Motor neuron (in vitro differentiated cells): ENCODE measurements around the gene DEPDC7. TPM values are rescaled to one million over a fixed set of nuclear protein-coding genes. Genes with fewer than 3 reads are reported as not detected.
"Not testable (repeated sequence)": the region's sequence is repeated elsewhere in the genome, so short reads cannot be mapped to it uniquely, and the experiment has no call there.

Experiments used
- ATAC-seq, 8 experiments: fragments of 200-7000 bp; cut with Tn5 transposase; replicated peaks in 6 of 8; 2 replicates each; pipeline ENCODE4 v1.8.0; 2021; ENCODE audit warnings: mild to moderate bottlenecking in 8 of 8, moderate library complexity in 8 of 8
- H3K27ac ChIP-seq, 2 donors: fragments of 250-450 bp; sonication (Bioruptor Pico); 2 replicates each; pipeline ENCODE4 v1.9.0; 2021; ENCODE audit warnings: antibody characterized with exemption in 2 of 2, mild to moderate bottlenecking in 2 of 2, moderate library complexity in 1 of 2
- H3K4me1 ChIP-seq, 2 donors: fragments of 250-450 bp; sonication (Bioruptor Pico); replicated peaks in 1 of 2; 2 replicates each; pipeline ENCODE4 v1.6.1; 2021; ENCODE audit warnings: antibody characterized with exemption in 2 of 2, mild to moderate bottlenecking in 2 of 2, moderate library complexity in 1 of 2
- H3K4me3 ChIP-seq, 5 donors: fragments of 250-450 bp; sonication (Bioruptor Pico); 2 replicates each; pipeline ENCODE4 v1.9.0; 2021; ENCODE audit warnings: antibody characterized with exemption in 5 of 5, mild to moderate bottlenecking in 5 of 5, moderate library complexity in 4 of 5
- WGBS, 10 experiments: fragments of 450-650 bp; shearing (Covaris generic); methylation state at CpG; one replicate each; pipeline ENCODE4 v1.0.0; 2022; 5-methylcytosine and 5-hydroxymethylcytosine counted together
- in situ Hi-C, 9 experiments: fragments of 400-800 bp; cut with MboI; loops; one replicate each; pipeline ENCODE4 v1.15.0; 2021; ENCODE audit warnings: low sequenced_read_pairs in 9 of 9, low pct_unique_long_range_greater_than_20kb in 2 of 9; ENCODE audit not compliant: unreplicated experiment in 9 of 9
- total RNA-seq, 8 experiments: library from RNA; unstranded; fragments of 300-600 nt; gene quantifications; 2 replicates each; pipeline versions ENCODE4 v1.2.3 to v1.2.4, GENCODE V29; 2022

DEPDC7 gene
- total RNA-seq, 8 experiments from 2014 or later = 1.4 to 6.0 (median 4.2) TPM

GRCh38 chr11:33028537-33028914 lies 12.8 kb downstream of the DEPDC7 start:
- in situ Hi-C loops = no loop called here
- Histone ChIP-seq H3K27ac (no peak overlapping the region), H3K4me3 (no peak overlapping the region), H3K4me1 (no peaks in the 10 kb centered on the region)
- 67 to 100% (median 100%) methylated on average over 1 to 2 of the region's 2 CpGs; no CpG with 5 or more reads in 3 of the 10 experiments for WGBS, 10 experiments
- no peak for ATAC-seq

- H3K4me1 ChIP-seq, H3K4me3 ChIP-seq, ATAC-seq, H3K27ac ChIP-seq, in situ Hi-C loops: not testable (repeated sequence)
- WGBS, 10 experiments = 60 to 100% (median 94%) methylated on average over 1 to 5 of the region's 6 CpGs; no CpG with 5 or more reads in 4 of the 10 experiments
These were observed 13.5 kb downstream of the DEPDC7 start for GRCh38 chr11:33029218-33029617.

- no peak overlapping the region for H3K27ac ChIP-seq
- H3K4me3 ChIP-seq = no peak overlapping the region
- H3K4me1 ChIP-seq = no peaks in the 10 kb centered on the region
- in situ Hi-C loops = no loop called here
- 46 to 94% (median 79%) methylated on average over 2 to 4 of the region's 4 CpGs; no CpG with 5 or more reads in 1 of the 10 experiments for WGBS, 10 experiments
- no peak for ATAC-seq
These were observed 17.8 kb downstream of the DEPDC7 start for GRCh38 chr11:33033493-33033892.

- Histone ChIP-seq H3K4me1 (no peaks in the 10 kb centered on the region), H3K4me3 (no peak overlapping the region), H3K27ac (no peak overlapping the region)
- 90 to 100% (median 100%) methylated on average over 1 of the region's 1 CpG; no CpG with 5 or more reads in 5 of the 10 experiments for WGBS, 10 experiments
- no peak for ATAC-seq
- in situ Hi-C loops = no loop called here
These were observed 19.3 kb downstream of the DEPDC7 start for GRCh38 chr11:33035011-33035410.

- peaks cover 7 to 10% of the 10 kb centered on the region in 2 donors for H3K4me1 ChIP-seq
- H3K27ac ChIP-seq = peak within 1 kb of the TSS; percentile 88 to 93
- ATAC-seq = peak; percentile 80 to 91 (median 88)
- 0 to 1% (median 0%) methylated on average over 3 to 35 of the region's 84 CpGs; no CpG with 5 or more reads in 5 of the 10 experiments for WGBS, 10 experiments
- H3K4me3 ChIP-seq = peak within 1 kb of the TSS; percentile 76 to 95 (median 86)
- in situ Hi-C loops = no loop called here
These were observed 23.8 kb downstream of the DEPDC7 start, which contains the start of gene TCP11L1 for GRCh38 chr11:33039274-33040032. Gene TCP11L1 (plus strand): TSS chr11:33039572. CDS start chr11:33043774, 4,202 bp downstream.

- 0 to 83% (median 12%) methylated on average over 1 to 19 of the region's 30 CpGs; no CpG with 5 or more reads in 1 of the 10 experiments for WGBS, 10 experiments
- peak overlapping the region; percentile 88 to 93 for H3K27ac ChIP-seq
- peak overlapping the region; percentile 76 to 95 (median 86) for H3K4me3 ChIP-seq
- peaks cover 7 to 10% of the 10 kb centered on the region in 2 donors for H3K4me1 ChIP-seq
- in situ Hi-C loops = no loop called here
- peak in 4 of 8 experiments; percentile 3 to 16 (median 6) for ATAC-seq
These were observed 24.6 kb downstream of the DEPDC7 start for GRCh38 chr11:33040033-33040861.

- 10 to 100% (median 54%) methylated on average over 1 to 4 of the region's 5 CpGs; no CpG with 5 or more reads in 2 of the 10 experiments for WGBS, 10 experiments
- no peak for ATAC-seq
- Histone ChIP-seq H3K4me3 (peak overlapping the region; percentile 76 to 95 (median 86)), H3K4me1 (peaks cover 7 to 10% of the 10 kb centered on the region in 2 donors), H3K27ac (no peak overlapping the region)
- in situ Hi-C loops = no loop called here
These were observed 25.3 kb downstream of the DEPDC7 start for GRCh38 chr11:33040862-33041453.

- in situ Hi-C loops = no loop called here
- 29 to 100% (median 83%) methylated on average over 1 to 2 of the region's 2 CpGs; no CpG with 5 or more reads in 1 of the 10 experiments for WGBS, 10 experiments
These were observed 27.6 kb downstream of the DEPDC7 start for GRCh38 chr11:33043221-33043830.

GRCh38 chr11:33044285-33044756 lies 28.6 kb downstream of the DEPDC7 start:
- peak in 2 of 8 experiments; percentile 1 to 4 for ATAC-seq
- 7 to 100% (median 71%) methylated on average over 1 to 4 of the region's 4 CpGs; no CpG with 5 or more reads in 1 of the 10 experiments for WGBS, 10 experiments
- in situ Hi-C loops = no loop called here
- Histone ChIP-seq H3K27ac (no peak overlapping the region), H3K4me1 (peaks cover 7 to 10% of the 10 kb centered on the region in 2 donors), H3K4me3 (no peak overlapping the region)

More at GRCh38 chr11:33043221-33043830, 27.6 kb downstream of the DEPDC7 start:
- H3K27ac ChIP-seq = no peak overlapping the region
- ATAC-seq = no peak
- peaks cover 7 to 10% of the 10 kb centered on the region in 2 donors for H3K4me1 ChIP-seq
- H3K4me3 ChIP-seq = no peak overlapping the region

- ATAC-seq = peak in 3 of 8 experiments; percentile 23 to 47 (median 31)
- in situ Hi-C loops = no loop called here
- H3K4me3 ChIP-seq = no peak overlapping the region
- peaks cover 5 to 7% of the 10 kb centered on the region in 2 donors for H3K4me1 ChIP-seq
- 67 to 100% (median 91%) methylated on average over 3 to 8 of the region's 8 CpGs; no CpG with 5 or more reads in 2 of the 10 experiments for WGBS, 10 experiments
- no peak overlapping the region for H3K27ac ChIP-seq
These were observed 30.0 kb downstream of the DEPDC7 start for GRCh38 chr11:33045551-33046255.

- ATAC-seq, in situ Hi-C loops: not testable (repeated sequence)
These were observed 33.0 kb downstream of the DEPDC7 start for GRCh38 chr11:33048701-33049100.

More at GRCh38 chr11:33048701-33049100, 33.0 kb downstream of the DEPDC7 start:
- not testable (repeated sequence) for H3K4me3 ChIP-seq, H3K4me1 ChIP-seq, H3K27ac ChIP-seq
- WGBS, 10 experiments = 63 to 100% (median 87%) methylated on average over 1 to 4 of the region's 6 CpGs; no CpG with 5 or more reads in 1 of the 10 experiments
